GM12873 (cell line): ENCODE data around the gene EDN1.

Experiments used
- TF ChIP-seq, protein P1 (sequence below): IDR thresholded peaks from 2 replicates; pipeline ENCODE4 v1.5.1; 2012; ENCODE audit warnings: low read depth, mild to moderate bottlenecking, moderate library complexity, low read length, control low read depth; ENCODE audit not compliant: insufficient read depth; ENCODE audit errors: missing control alignments

EDN1 gene

DNA sequence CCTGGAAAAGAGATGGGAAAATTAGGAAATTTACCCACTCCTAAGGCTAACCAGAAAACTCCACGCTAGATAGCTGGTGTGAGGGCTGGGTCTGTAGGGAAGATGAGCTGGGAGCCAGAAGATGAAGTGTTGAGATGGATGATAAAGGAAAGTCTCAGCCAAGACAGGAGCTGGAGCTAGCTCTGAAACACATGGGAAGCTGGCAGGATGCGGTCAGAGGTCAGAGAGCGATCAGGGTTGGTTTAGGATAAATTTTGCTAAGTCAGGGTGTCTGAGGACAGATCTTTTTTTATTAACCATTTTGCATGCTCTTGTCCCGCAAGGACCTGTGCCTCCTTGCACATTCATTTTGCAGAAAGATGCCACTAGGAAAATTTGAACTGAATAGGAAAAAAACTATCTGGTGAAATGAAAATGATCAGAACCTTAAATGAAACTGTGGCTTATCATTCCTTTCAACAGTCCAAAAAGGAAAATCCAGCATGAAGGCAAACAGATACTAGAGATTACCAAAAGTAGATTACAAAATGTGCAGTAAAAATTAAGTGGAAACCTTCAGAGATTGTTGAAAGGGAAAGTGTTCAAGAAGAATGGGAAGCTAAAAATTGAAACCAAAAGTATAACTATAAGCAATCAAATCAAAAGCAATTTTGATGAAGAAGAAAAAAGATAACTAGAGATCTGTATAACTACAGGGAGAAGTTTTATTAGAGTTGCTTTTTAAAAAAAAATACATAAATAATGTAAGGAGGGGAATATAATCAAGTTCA is 10.7 kb upstream of the EDN1 start:
- TF ChIP-seq, protein P1, sequence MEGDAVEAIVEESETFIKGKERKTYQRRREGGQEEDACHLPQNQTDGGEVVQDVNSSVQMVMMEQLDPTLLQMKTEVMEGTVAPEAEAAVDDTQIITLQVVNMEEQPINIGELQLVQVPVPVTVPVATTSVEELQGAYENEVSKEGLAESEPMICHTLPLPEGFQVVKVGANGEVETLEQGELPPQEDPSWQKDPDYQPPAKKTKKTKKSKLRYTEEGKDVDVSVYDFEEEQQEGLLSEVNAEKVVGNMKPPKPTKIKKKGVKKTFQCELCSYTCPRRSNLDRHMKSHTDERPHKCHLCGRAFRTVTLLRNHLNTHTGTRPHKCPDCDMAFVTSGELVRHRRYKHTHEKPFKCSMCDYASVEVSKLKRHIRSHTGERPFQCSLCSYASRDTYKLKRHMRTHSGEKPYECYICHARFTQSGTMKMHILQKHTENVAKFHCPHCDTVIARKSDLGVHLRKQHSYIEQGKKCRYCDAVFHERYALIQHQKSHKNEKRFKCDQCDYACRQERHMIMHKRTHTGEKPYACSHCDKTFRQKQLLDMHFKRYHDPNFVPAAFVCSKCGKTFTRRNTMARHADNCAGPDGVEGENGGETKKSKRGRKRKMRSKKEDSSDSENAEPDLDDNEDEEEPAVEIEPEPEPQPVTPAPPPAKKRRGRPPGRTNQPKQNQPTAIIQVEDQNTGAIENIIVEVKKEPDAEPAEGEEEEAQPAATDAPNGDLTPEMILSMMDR = no peak

DNA sequence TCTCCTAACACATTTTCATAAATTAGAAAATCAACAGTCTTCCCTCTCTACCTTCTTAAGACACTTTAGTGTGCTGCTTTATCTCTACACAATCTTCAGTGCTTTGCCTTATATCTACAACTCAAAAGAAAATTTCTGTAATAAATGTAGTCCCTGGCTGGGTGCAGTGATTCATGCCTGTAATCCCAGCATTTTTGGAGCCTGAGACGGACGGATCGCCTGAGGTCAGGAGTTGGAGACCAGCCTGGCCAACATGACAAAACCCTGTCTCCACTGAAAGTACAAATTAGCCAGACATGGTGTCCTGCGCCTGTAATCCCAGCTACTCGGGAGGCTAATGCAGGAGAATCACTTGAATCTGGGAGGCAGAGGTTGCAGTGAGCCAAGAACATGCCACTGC is 9.7 kb upstream of the EDN1 start:
- TF ChIP-seq, protein P1 = no peak

DNA sequence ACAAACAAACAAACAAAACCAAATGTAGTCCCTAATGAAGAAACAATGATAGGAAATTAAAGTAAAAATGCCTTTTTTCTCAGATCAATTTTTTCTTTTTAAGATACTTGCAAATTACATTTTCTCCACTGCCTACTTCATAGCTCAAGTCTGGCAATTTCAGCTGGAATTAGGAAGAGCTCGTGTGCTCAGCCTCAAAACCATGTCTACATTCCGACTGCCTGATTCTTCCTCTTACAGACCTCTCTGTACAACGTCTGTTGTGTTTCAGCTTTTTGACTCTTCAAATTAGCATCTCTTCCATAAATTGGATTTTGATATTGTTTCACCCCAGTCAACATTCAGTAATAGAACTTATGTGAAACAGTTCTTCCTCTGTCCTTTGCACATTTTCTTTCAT is 9.3 kb upstream of the EDN1 start:
- TF ChIP-seq, protein P1 = no peak

DNA sequence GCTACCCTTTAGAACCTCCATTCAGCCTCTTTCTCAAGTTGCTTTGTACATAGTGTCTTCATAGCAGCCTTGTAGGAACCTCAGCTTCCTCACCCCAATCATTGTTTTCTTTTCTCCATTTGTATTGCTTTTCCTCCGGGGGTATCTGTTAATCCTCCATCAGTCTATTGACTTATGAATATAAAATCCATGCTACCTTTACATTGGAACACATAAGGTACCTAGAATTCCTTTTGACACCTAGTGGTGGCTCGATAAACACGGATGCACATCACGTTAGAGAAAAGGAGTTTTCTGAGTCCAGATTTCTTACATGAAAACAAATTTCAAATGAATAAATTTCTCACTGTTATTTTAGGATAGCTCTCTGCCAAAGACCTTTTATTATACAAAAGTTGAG is 6.3 kb upstream of the EDN1 start:
- TF ChIP-seq, protein P1 = no peak

DNA sequence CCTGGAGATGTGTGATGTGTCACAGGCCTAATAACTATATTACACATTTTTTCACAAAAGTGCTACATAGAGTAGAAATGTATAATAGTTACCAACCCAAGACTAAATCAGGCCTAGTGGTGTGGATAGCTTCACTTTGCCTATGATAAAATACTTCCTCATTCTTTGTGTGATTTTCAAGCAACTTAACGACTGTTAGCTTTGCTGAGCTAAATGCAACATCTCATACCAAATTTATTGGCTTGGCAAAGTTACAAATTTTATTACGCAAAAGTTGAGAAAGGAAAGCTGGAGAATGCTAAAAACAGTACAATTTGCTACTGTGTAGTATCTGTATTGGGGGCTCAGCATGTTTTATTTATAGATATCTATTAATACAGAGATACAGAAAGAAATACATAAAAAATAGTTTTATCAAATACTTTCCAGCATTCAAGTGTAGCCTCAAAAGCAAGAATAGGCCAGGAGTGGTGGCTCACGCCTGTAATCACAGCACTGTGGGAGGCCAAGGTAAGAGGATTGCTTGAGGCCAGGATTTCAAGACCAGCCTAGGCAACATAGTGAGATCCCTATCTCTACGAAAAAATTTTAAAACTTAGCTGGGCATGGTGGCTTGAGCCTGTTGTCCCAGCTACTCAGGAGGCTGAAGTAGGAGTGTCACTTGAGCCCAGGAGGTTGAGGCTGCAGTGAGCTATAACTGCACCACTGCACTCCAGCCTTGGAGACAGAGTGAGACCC is 3.6 kb upstream of the EDN1 start:
- TF ChIP-seq, protein P1 = no peak

DNA sequence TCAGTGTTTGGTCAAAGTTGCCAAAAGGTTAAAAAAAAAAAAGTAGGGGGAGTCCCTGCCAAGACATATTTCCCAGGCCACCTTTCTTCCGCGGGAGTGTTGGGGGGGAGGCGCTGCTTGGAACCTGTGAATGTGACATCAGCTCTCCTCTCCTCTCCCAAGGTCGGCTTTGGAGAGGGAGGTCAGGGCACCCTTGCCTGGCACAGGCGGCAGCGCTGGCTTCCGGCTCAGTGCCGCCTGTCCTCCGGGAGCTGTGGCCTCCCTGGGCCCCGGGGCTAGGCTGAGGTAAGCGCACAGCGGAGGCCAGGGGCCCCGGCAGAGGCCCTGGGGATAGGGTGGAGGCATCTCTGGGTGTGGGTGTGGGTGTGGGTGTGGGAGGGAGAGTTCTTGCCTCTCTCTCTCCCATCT is 1.9 kb upstream of the EDN1 start:
- TF ChIP-seq, protein P1 = no peak

DNA sequence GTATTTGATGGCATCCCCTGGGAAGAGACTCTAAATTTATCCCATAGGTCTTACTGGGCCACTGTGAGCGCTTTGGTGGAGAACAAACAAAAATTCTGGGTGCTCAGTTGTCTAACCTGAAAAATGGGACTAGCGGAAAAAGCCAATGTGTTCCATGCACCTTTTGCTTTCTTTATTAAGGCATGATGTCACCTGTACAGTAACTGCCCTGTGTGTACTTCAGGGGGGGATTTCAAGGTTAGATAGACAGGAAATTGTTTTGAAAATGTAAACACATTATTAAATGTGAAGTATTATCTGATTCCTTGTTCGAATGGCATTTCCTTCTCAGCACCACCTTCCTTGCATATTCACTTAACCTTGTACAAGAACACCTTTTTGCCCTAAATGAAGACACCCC is 1.2 kb upstream of the EDN1 start:
- TF ChIP-seq, protein P1 = no peak
